Measurements from ENCODE around the gene MAD2L2.

MAD2L2 gene

DNA sequence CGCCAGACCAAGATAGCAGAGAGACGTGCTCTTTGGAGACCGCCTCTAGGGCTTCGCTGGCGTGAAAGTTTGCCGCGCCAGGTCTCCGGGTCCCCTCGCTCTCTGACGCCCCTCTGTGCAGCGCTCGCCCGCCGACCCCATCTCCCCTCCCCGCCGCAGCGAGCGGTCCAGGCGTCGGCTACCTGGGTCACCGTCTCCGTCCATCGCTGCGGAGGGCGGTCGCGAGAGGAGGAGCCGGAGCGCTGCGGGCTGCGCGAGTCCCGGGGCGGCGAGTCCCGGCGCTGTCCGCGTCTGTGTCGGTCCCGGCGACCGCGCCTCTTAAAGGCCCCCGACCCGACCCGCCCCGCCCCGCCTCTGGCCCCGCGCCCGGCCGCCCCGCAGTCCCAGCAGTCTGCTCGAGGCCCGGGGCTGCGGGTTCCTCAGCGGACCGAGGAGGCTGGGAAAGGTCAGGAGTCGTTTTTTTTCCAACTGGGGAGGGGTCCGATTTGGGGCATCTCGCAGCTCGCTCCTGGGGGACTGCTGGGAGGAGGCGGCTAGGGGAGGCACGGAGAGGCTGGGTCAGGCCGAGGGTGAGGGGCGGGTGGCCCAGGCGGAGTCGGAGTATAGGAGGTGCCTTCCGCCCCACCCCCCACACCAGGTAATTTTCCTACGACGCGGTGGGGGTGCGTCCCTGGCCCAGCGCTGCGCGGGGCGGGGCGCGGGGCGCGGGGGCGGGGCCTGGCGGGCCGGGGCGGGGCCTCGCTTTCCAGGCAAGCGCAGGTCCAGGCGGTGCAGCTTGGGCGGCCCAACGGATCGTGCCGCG, 26.6 kb downstream of the MAD2L2 start, which contains the start of the genes FBXO2 and FBXO44:
FBXO2 (minus strand) TSS at position 293 of the 802 bp plus-strand sequence; CDS start at position 204, 89 bp downstream.
FBXO44 (plus strand) TSS at position 741 of the 802 bp plus-strand sequence. CDS start 959 bp downstream, outside the sequence.
- H3K9me3 ChIP-seq (ENCODE audit: low read length) = no peaks in the 10 kb centered on the region
- no peaks in the 10 kb centered on the region for H3F3A ChIP-seq (ENCODE audit: insufficient read depth, low read length)
- no peaks in the 10 kb centered on the region for H4K20me1 ChIP-seq (ENCODE audit: insufficient read depth, low read length)
- no peaks in the 10 kb centered on the region for H3K79me2 ChIP-seq (ENCODE audit: insufficient read depth, low read length)
- H3K27me3 ChIP-seq (ENCODE audit: insufficient read depth, low read length) = no peaks in the 10 kb centered on the region
- no peak within 1 kb of the TSS for H3K27ac ChIP-seq (ENCODE audit: low read depth, low read length, poor library complexity, severe bottlenecking)
- H3K9ac ChIP-seq (ENCODE audit: low read length) = peak within 1 kb of the TSS; percentile 65
- peak within 1 kb of the TSS; percentile 66 for H3K4me3 ChIP-seq (ENCODE audit: low read depth, low read length, poor library complexity, severe bottlenecking)
- peaks cover 29% of the 10 kb centered on the region for H3K4me1 ChIP-seq (ENCODE audit: insufficient read depth, low read length, severe bottlenecking)
- H2AFZ ChIP-seq (ENCODE audit: low read length) = no peak within 1 kb of the TSS
- no peaks in the 10 kb centered on the region for H3K9me2 ChIP-seq (ENCODE audit: low read depth, low read length)
- H3K36me3 ChIP-seq (ENCODE audit: insufficient read depth, low read length) = peaks cover 17% of the 10 kb centered on the region
- H3K4me2 ChIP-seq (ENCODE audit: low read length) = peak within 1 kb of the TSS; percentile 71
- no peak for TF ChIP-seq EZH2 (IDR thresholded peaks at IDR 0.05; ENCODE audit: borderline replicate concordance, low read length)
- TF ChIP-seq, protein P1, sequence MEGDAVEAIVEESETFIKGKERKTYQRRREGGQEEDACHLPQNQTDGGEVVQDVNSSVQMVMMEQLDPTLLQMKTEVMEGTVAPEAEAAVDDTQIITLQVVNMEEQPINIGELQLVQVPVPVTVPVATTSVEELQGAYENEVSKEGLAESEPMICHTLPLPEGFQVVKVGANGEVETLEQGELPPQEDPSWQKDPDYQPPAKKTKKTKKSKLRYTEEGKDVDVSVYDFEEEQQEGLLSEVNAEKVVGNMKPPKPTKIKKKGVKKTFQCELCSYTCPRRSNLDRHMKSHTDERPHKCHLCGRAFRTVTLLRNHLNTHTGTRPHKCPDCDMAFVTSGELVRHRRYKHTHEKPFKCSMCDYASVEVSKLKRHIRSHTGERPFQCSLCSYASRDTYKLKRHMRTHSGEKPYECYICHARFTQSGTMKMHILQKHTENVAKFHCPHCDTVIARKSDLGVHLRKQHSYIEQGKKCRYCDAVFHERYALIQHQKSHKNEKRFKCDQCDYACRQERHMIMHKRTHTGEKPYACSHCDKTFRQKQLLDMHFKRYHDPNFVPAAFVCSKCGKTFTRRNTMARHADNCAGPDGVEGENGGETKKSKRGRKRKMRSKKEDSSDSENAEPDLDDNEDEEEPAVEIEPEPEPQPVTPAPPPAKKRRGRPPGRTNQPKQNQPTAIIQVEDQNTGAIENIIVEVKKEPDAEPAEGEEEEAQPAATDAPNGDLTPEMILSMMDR (IDR thresholded peaks at IDR 0.05; ENCODE audit: low read length) = no peak

DNA sequence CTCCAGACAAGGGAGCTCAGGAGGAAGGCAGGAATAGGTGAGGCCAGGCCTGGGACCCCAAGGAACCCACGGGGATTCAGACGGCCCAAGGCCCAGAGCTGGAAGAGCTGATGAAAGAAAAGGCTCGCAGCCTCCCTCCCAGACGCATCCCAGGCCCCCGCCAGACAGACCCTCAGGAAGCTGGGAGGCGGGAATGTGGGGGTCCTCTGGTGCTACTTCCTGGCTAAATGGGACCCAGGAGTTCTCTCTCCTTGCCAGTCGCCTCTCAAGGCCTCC, 27.1 kb downstream of the MAD2L2 start:
- no peak overlapping the region for H3K27ac ChIP-seq (ENCODE audit: low read depth, low read length, poor library complexity, severe bottlenecking)
- H3K36me3 ChIP-seq (ENCODE audit: insufficient read depth, low read length) = peaks cover 16% of the 10 kb centered on the region
- no peaks in the 10 kb centered on the region for H3K9me2 ChIP-seq (ENCODE audit: low read depth, low read length)
- H3K79me2 ChIP-seq (ENCODE audit: insufficient read depth, low read length) = no peaks in the 10 kb centered on the region
- H3K27me3 ChIP-seq (ENCODE audit: insufficient read depth, low read length) = no peaks in the 10 kb centered on the region
- peak overlapping the region; percentile 66 for H3K4me3 ChIP-seq (ENCODE audit: low read depth, low read length, poor library complexity, severe bottlenecking)
- no peaks in the 10 kb centered on the region for H3F3A ChIP-seq (ENCODE audit: insufficient read depth, low read length)
- peak overlapping the region; percentile 71; the same call in 1 of the 2 replicates for H3K4me2 ChIP-seq (ENCODE audit: low read length)
- H3K9ac ChIP-seq (ENCODE audit: low read length) = peak overlapping the region; percentile 9; the same call in 1 of the 2 replicates
- TF ChIP-seq, protein P1 (IDR thresholded peaks at IDR 0.05; ENCODE audit: low read length) = no peak
- TF ChIP-seq EZH2 (IDR thresholded peaks at IDR 0.05; ENCODE audit: borderline replicate concordance, low read length) = no peak
- peaks cover 30% of the 10 kb centered on the region for H3K4me1 ChIP-seq (ENCODE audit: insufficient read depth, low read length, severe bottlenecking)
- no peaks in the 10 kb centered on the region for H4K20me1 ChIP-seq (ENCODE audit: insufficient read depth, low read length)
- H3K9me3 ChIP-seq (ENCODE audit: low read length) = no peaks in the 10 kb centered on the region
- no peak overlapping the region for H2AFZ ChIP-seq (ENCODE audit: low read length)

DNA sequence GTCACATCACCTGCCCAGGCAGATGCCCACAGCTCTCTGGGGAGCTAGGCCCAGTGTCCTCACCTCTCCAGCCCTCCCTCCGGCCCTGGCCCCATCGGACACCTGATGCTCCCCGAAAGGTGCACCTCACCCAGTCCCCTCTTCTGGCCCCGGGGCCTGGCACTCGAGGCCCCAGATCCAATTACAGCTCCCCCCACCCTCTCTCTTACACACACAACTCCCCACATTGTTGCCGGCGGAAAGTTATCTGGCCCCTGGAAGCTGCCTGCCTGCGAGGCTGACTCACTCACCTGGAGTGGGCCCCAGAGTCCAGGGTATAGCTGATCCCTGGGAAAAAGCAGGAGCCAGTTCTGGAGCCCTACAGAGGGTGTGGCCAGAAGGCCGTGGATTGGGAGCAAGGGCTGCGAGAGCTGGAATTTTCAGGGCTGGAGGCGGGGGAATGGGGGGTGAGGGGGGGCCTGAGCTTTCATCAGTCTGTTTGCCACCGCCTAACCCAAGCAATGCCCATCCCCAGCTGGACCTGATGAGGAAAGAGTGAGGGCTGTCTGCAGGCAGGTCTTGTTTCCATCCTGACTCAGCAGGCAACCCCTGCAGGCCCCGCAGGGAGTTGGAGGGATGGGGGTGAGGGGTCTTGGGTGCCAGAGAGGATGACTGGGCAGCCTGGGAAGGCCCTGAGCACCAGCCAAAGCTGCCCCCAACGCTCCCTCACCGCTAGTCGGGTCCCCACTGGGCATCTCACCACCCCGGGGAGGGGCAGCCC, 27.7 kb downstream of the MAD2L2 start:
- no peaks in the 10 kb centered on the region for H3K27me3 ChIP-seq (ENCODE audit: insufficient read depth, low read length)
- no peaks in the 10 kb centered on the region for H3K9me3 ChIP-seq (ENCODE audit: low read length)
- no peaks in the 10 kb centered on the region for H3K9me2 ChIP-seq (ENCODE audit: low read depth, low read length)
- peaks cover 30% of the 10 kb centered on the region for H3K4me1 ChIP-seq (ENCODE audit: insufficient read depth, low read length, severe bottlenecking)
- TF ChIP-seq, protein P1 (IDR thresholded peaks at IDR 0.05; ENCODE audit: low read length) = no peak
- TF ChIP-seq EZH2 (IDR thresholded peaks at IDR 0.05; ENCODE audit: borderline replicate concordance, low read length) = no peak
- H3K4me3 ChIP-seq (ENCODE audit: low read depth, low read length, poor library complexity, severe bottlenecking) = no peak overlapping the region
- H3K79me2 ChIP-seq (ENCODE audit: insufficient read depth, low read length) = no peaks in the 10 kb centered on the region
- H4K20me1 ChIP-seq (ENCODE audit: insufficient read depth, low read length) = no peaks in the 10 kb centered on the region
- H3K9ac ChIP-seq (ENCODE audit: low read length) = no peak overlapping the region
- no peaks in the 10 kb centered on the region for H3F3A ChIP-seq (ENCODE audit: insufficient read depth, low read length)
- H3K36me3 ChIP-seq (ENCODE audit: insufficient read depth, low read length) = peaks cover 14% of the 10 kb centered on the region
- no peak overlapping the region for H3K27ac ChIP-seq (ENCODE audit: low read depth, low read length, poor library complexity, severe bottlenecking)
- no peak overlapping the region for H2AFZ ChIP-seq (ENCODE audit: low read length)
- no peak overlapping the region for H3K4me2 ChIP-seq (ENCODE audit: low read length)

Data from OCI-LY1 (cell line).